Inflammatory macrophage treated with lipopolysaccharide for 4 hours (primary cell): Measurements from ENCODE around the gene CGB1.
A peak's percentile ranks its signal among the peaks of the same experiment; 100 is the strongest.
"Not testable (repeated sequence)": the region's sequence is repeated elsewhere in the genome, so short reads cannot be mapped to it uniquely, and the experiment has no call there.

Experiments
- DNase-seq: peaks from one replicate; pipeline ENCODE4 v3.0.0-alpha.2; 2020

Gene CGB1

GRCh38 chr19:49020931-49021895 is 15.5 kb downstream of the CGB1 start:
- DNase-seq = peak; percentile 46

GRCh38 chr19:49020342-49020741 is 16.4 kb downstream of the CGB1 start:
- DNase-seq = no peak

GRCh38 chr19:49019242-49019932 is 17.3 kb downstream of the CGB1 start:
- peak; percentile 45 for DNase-seq

- DNase-seq = not testable (repeated sequence)
Observed at GRCh38 chr19:49018388-49019241, 18.1 kb downstream of the CGB1 start.

- peak; percentile 37 for DNase-seq
Observed at GRCh38 chr19:49017666-49018351, 18.9 kb downstream of the CGB1 start.

GRCh38 chr19:49017041-49017665 is 19.5 kb downstream of the CGB1 start, which contains the start of gene LHB:
Gene LHB (minus strand): TSS chr19:49017091. CDS start chr19:49017081, 10 bp downstream.
- no peak for DNase-seq

- DNase-seq = no peak
Observed at GRCh38 chr19:49016067-49016839, 20.4 kb downstream of the CGB1 start.

GRCh38 chr19:49014870-49015255 is 21.8 kb downstream of the CGB1 start:
- no peak for DNase-seq

GRCh38 chr19:49014123-49014869 is 22.4 kb downstream of the CGB1 start:
- no peak for DNase-seq

GRCh38 chr19:49011194-49011593 is 25.5 kb downstream of the CGB1 start:
- DNase-seq = no peak

GRCh38 chr19:49010453-49010852 is 26.2 kb downstream of the CGB1 start:
- no peak for DNase-seq

- no peak for DNase-seq
Observed at GRCh38 chr19:49009828-49010227, 26.9 kb downstream of the CGB1 start.

GRCh38 chr19:49006905-49007304 is 29.8 kb downstream of the CGB1 start:
- DNase-seq = no peak

- DNase-seq = no peak
Observed at GRCh38 chr19:49004964-49005614, 31.6 kb downstream of the CGB1 start.

GRCh38 chr19:49004133-49004532 is 32.6 kb downstream of the CGB1 start:
- no peak for DNase-seq

GRCh38 chr19:48999481-49000325 is 37.0 kb downstream of the CGB1 start:
- DNase-seq = peak; percentile 64

- peak; percentile 71 for DNase-seq
Observed at GRCh38 chr19:48997972-48998371, 38.7 kb downstream of the CGB1 start.

- no peak for DNase-seq
Observed at GRCh38 chr19:48994035-48994386, 42.7 kb downstream of the CGB1 start.
